DOHH2 (cell line): ENCODE measurements around the gene GATB.

Experiments used
- H3F3A ChIP-seq: fragments of 200-600 bp; sonication (generic), shearing (Covaris generic); 2 replicates; pipeline ENCODE4 v1.6.0; 2016; ENCODE audit warnings: antibody characterized with exemption, mild to moderate bottlenecking; ENCODE audit not compliant: control insufficient read depth, insufficient read depth
- H3K27ac ChIP-seq: fragments of 200-600 bp; sonication (generic); 2 replicates; pipeline ENCODE4 v1.5.1; 2014; ENCODE audit warnings: low read depth, mild to moderate bottlenecking, low read length, moderate library complexity
- H3K27me3 ChIP-seq: fragments of 200-600 bp; sonication (generic); 2 replicates; pipeline ENCODE4 v1.6.1; 2014; ENCODE audit warnings: mild to moderate bottlenecking, low read length, mixed read lengths; ENCODE audit not compliant: control insufficient read depth
- H3K36me3 ChIP-seq: fragments of 200-600 bp; sonication (generic); 2 replicates; pipeline ENCODE4 v1.6.1; 2014; ENCODE audit warnings: mild to moderate bottlenecking, low read length, moderate library complexity, mixed read lengths; ENCODE audit not compliant: control insufficient read depth
- H3K4me1 ChIP-seq: fragments of 200-600 bp; sonication (generic); 2 replicates; pipeline ENCODE4 v1.6.1; 2014; ENCODE audit warnings: mild to moderate bottlenecking, low read length, mixed read lengths; ENCODE audit not compliant: control insufficient read depth
- H3K4me2 ChIP-seq: fragments of 200-600 bp; sonication (generic); 2 replicates; pipeline ENCODE4 v1.6.0; 2014; ENCODE audit warnings: mild to moderate bottlenecking, low read length, moderate library complexity
- H3K4me3 ChIP-seq: fragments of 200-600 bp; sonication (generic); 2 replicates; pipeline ENCODE4 v1.5.1; 2014; ENCODE audit warnings: mild to moderate bottlenecking, low read length, mixed read lengths
- H3K79me2 ChIP-seq: fragments of 200-600 bp; sonication (generic); 2 replicates; pipeline ENCODE4 v1.6.1; 2014; ENCODE audit warnings: mild to moderate bottlenecking, low read length, mixed read lengths; ENCODE audit not compliant: control insufficient read depth
- H3K9me2 ChIP-seq: fragments of 200-600 bp; sonication (generic); replicated peaks from 2 replicates; pipeline ENCODE4 v1.6.1; 2014; ENCODE audit warnings: mild to moderate bottlenecking, low read length, mixed read lengths; ENCODE audit not compliant: control insufficient read depth
- H3K9me3 ChIP-seq: fragments of 200-600 bp; sonication (generic); 2 replicates; pipeline ENCODE4 v1.6.1; 2014; ENCODE audit warnings: antibody characterized with exemption, low read length, mixed read lengths; ENCODE audit not compliant: control insufficient read depth, insufficient read depth
- H4K20me1 ChIP-seq: fragments of 200-600 bp; sonication (generic); 2 replicates; pipeline ENCODE4 v1.6.0; 2014; ENCODE audit warnings: low read depth, mild to moderate bottlenecking, antibody characterized with exemption, low read length, moderate library complexity; ENCODE audit not compliant: control insufficient read depth, insufficient read depth
- EZH2phosphoT487 ChIP-seq: fragments of 200-600 bp; sonication (generic); IDR thresholded peaks from 2 replicates; pipeline ENCODE4 v1.6.1; 2017; ENCODE audit warnings: borderline replicate concordance, mild to moderate bottlenecking, antibody characterized with exemption, low read length, moderate library complexity, mixed read lengths
- TF ChIP-seq, protein P1 (sequence below): fragments of 200-600 bp; sonication (generic); IDR thresholded peaks from one replicate; pipeline ENCODE4 v1.5.1; 2014; ENCODE audit warnings: antibody characterized with exemption, mild to moderate bottlenecking, low read depth, low read length; ENCODE audit not compliant: poor library complexity, severe bottlenecking

The GATB gene

DNA sequence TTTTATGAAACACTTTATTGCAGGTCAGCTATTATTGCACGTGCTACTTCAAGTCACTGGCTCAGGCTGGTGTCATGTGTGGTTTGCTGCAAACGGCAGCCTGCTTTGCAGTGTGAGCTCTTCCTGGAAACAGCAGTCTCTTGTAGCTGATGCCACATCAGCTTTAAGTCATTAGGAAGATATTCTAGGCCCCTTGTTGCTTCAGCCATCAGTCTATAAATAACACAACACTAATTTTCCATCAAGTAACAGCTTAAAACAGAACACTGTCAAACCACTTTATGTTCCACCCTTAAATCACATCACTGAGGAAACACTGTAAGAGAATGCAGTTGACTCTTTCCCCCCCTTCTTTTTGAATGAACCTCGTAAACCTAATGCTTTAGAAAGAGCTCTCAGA, 93.8 kb downstream of the GATB start:
- Histone ChIP-seq H3K4me2 (no peak overlapping the region), H3K27me3 (no peaks in the 10 kb centered on the region), H3K9me3 (no peaks in the 10 kb centered on the region), H3K4me1 (no peaks in the 10 kb centered on the region), H3K27ac (no peak overlapping the region), H3K79me2 (no peaks in the 10 kb centered on the region), H3K9me2 (no peaks in the 10 kb centered on the region), H3K4me3 (no peak overlapping the region), H4K20me1 (no peaks in the 10 kb centered on the region), H3F3A (no peaks in the 10 kb centered on the region), H3K36me3 (no peaks in the 10 kb centered on the region)
- TF ChIP-seq EZH2phosphoT487: no peak
- TF ChIP-seq, protein P1, sequence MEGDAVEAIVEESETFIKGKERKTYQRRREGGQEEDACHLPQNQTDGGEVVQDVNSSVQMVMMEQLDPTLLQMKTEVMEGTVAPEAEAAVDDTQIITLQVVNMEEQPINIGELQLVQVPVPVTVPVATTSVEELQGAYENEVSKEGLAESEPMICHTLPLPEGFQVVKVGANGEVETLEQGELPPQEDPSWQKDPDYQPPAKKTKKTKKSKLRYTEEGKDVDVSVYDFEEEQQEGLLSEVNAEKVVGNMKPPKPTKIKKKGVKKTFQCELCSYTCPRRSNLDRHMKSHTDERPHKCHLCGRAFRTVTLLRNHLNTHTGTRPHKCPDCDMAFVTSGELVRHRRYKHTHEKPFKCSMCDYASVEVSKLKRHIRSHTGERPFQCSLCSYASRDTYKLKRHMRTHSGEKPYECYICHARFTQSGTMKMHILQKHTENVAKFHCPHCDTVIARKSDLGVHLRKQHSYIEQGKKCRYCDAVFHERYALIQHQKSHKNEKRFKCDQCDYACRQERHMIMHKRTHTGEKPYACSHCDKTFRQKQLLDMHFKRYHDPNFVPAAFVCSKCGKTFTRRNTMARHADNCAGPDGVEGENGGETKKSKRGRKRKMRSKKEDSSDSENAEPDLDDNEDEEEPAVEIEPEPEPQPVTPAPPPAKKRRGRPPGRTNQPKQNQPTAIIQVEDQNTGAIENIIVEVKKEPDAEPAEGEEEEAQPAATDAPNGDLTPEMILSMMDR: no peak

DNA sequence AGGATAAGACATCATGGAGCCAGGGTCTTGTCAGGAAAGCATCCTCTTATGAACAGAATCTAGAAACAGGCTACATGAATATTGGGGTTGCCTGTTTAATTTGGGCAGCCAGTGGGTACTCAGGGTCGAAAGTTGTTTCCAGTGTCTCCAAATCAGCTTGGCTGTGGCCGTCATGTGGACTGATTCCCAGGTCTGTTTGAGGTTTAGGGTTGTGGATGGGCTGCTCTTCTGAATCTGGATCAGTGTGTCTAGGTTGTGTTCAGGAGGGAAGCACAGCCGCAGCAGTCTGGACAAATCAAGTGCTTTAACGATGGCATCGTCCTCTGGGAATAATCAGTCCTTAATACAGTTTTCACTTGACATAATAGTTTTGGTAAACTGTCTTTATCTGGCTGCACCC, 94.3 kb downstream of the GATB start:
- no peaks in the 10 kb centered on the region for H3K27me3 ChIP-seq
- no peaks in the 10 kb centered on the region for H3K36me3 ChIP-seq
- H3K4me1 ChIP-seq: no peaks in the 10 kb centered on the region
- H3F3A ChIP-seq: no peaks in the 10 kb centered on the region
- H3K27ac ChIP-seq: no peak overlapping the region
- no peaks in the 10 kb centered on the region for H4K20me1 ChIP-seq
- H3K9me2 ChIP-seq: no peaks in the 10 kb centered on the region
- H3K9me3 ChIP-seq: no peaks in the 10 kb centered on the region
- H3K4me2 ChIP-seq: no peak overlapping the region
- no peaks in the 10 kb centered on the region for H3K79me2 ChIP-seq
- no peak for TF ChIP-seq EZH2phosphoT487
- TF ChIP-seq, protein P1: no peak
- no peak overlapping the region for H3K4me3 ChIP-seq

DNA sequence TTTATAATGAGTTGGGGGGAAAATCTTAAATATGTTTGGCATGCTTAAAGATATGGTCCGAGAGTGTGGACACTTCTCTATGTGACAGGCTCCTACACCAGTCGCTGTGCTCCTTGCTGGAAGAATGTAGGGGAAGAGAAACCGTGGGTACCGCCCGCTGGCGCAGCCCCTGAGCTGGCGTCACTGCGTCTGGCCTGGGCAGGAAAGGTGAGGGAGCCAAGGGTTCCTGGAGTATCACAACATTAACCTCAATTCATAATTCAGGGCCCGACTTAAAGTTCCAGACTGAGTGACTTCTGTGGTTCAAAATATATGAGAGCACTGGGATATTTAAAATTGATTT, 95.1 kb downstream of the GATB start:
- no peaks in the 10 kb centered on the region for H3K79me2 ChIP-seq
- no peak overlapping the region for H3K27ac ChIP-seq
- H3K27me3 ChIP-seq: no peaks in the 10 kb centered on the region
- H3K9me2 ChIP-seq: no peaks in the 10 kb centered on the region
- H3K4me1 ChIP-seq: no peaks in the 10 kb centered on the region
- H3K36me3 ChIP-seq: no peaks in the 10 kb centered on the region
- H3K9me3 ChIP-seq: no peaks in the 10 kb centered on the region
- no peak overlapping the region for H3K4me3 ChIP-seq
- H4K20me1 ChIP-seq: no peaks in the 10 kb centered on the region
- H3K4me2 ChIP-seq: no peak overlapping the region
- TF ChIP-seq, protein P1: no peak
- no peak for TF ChIP-seq EZH2phosphoT487
- H3F3A ChIP-seq: no peaks in the 10 kb centered on the region

DNA sequence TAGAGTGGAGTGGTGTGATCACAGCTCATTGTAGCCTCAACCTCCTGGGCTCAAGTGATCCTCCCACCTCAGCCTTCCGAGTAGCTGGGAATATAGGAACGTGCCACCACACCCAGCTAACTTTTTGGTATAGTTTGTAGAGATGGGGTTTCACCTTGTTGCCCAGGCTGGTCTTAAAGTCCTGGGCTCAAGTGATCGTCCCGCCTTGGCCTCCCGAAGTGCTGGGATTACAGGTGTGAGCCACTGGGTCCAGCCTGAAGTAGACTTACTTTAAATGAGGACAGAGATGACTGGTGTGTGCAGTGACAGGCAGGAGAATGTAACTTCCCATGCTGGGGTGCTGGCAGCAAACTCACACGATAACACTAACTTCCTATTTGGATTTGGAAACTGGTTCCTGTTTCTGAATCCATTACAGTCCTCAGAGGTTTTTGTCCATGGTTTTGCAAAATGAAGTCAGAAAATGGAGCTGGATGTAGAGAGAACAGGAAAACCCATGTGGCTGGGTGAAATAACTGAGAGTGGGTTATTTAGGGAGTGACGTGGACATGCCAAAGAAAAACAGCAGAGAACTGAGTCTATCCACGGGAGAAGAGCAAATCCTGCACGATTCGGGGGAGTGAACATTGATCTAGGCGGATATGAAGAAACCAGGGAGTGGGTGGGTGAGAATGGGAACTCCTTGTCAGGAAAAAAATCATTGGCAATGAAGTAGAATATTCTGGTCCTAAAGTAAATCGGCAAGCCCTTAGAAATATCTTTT, 95.6 kb downstream of the GATB start:
- H3K79me2 ChIP-seq: no peaks in the 10 kb centered on the region

More for the DNA sequence above, 95.6 kb downstream of the GATB start:
- Histone ChIP-seq H3K4me3 (no peak overlapping the region), H3K36me3 (no peaks in the 10 kb centered on the region), H3K9me3 (no peaks in the 10 kb centered on the region), H3K9me2 (no peaks in the 10 kb centered on the region), H4K20me1 (no peaks in the 10 kb centered on the region), H3K27ac (no peak overlapping the region), H3K4me1 (no peaks in the 10 kb centered on the region), H3K4me2 (no peak overlapping the region), H3K27me3 (no peaks in the 10 kb centered on the region), H3F3A (no peaks in the 10 kb centered on the region)
- TF ChIP-seq EZH2phosphoT487: no peak
- TF ChIP-seq, protein P1: no peak
